ENCODE measurements around the gene PRDM16.

DNA sequence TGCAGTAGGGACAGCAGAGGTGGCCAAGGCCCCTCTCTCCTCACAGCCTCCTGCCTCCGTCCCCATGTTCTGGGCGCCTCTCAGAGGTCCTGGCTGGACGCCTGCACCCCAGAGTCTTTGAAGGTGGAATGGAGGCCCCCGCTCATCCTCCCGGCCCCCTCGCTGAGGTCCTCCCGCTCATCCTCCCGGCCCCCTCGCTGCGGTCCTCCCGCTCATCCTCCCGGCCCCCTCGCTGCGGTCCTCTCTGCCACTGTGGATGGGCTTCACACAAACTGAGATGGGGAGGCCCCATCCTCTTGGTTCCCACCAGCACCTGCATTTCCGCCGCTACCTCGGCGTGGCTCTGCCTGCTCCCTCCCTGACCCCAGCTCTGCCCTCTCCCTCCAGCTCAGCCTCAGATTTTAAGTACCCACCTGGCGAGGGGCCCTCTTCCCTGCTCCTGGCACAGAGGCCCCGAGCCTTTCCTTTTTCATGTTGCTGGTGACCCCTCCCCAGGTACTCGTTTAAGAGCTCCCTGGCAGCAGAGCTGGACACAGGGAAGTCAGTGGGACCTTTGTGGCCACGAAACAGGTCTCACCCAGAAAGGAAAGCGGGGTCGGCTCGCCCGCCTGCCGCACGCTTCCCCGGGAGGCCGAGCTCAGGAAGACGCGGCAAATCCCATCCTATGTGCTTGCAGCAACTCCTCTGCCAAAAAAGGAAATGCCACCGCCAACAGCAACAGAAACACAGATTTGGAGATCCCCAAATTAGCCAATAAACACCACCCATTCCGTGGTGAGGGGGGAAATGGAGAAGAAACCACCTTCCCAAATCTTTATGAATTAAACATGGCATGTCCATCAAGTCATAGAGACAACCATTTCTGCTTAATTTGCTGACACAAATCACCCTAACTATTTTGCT is 143.7 kb downstream of the PRDM16 start:
- TF ChIP-seq, protein P1, sequence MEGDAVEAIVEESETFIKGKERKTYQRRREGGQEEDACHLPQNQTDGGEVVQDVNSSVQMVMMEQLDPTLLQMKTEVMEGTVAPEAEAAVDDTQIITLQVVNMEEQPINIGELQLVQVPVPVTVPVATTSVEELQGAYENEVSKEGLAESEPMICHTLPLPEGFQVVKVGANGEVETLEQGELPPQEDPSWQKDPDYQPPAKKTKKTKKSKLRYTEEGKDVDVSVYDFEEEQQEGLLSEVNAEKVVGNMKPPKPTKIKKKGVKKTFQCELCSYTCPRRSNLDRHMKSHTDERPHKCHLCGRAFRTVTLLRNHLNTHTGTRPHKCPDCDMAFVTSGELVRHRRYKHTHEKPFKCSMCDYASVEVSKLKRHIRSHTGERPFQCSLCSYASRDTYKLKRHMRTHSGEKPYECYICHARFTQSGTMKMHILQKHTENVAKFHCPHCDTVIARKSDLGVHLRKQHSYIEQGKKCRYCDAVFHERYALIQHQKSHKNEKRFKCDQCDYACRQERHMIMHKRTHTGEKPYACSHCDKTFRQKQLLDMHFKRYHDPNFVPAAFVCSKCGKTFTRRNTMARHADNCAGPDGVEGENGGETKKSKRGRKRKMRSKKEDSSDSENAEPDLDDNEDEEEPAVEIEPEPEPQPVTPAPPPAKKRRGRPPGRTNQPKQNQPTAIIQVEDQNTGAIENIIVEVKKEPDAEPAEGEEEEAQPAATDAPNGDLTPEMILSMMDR (optimal IDR thresholded peaks at IDR 0.05 in 1 of 3, IDR thresholded peaks at IDR 0.05 in 1 of 3, conservative IDR thresholded peaks at IDR 0.05 in 1 of 3; ENCODE audit: extremely low read depth in 1 of 3, insufficient read depth in 2 of 3, low read length in 3 of 3), result no peak
- no peak for TF ChIP-seq EZH2 (IDR thresholded peaks at IDR 0.05; ENCODE audit: low read length)
